SH-SY5Y (cell line): Measurements from ENCODE around the gene ARL6.

Source experiments
- GATA2 ChIP-seq: IDR thresholded peaks from 2 replicates; pipeline ENCODE4 v1.6.1; 2011; ENCODE audit warnings: mild to moderate bottlenecking, low read depth, low read length
- GATA3 ChIP-seq: IDR thresholded peaks from 2 replicates; pipeline ENCODE4 v1.6.1; 2011; ENCODE audit warnings: low read depth, mild to moderate bottlenecking, low read length, moderate library complexity

The ARL6 gene, protein sequence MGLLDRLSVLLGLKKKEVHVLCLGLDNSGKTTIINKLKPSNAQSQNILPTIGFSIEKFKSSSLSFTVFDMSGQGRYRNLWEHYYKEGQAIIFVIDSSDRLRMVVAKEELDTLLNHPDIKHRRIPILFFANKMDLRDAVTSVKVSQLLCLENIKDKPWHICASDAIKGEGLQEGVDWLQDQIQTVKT

DNA sequence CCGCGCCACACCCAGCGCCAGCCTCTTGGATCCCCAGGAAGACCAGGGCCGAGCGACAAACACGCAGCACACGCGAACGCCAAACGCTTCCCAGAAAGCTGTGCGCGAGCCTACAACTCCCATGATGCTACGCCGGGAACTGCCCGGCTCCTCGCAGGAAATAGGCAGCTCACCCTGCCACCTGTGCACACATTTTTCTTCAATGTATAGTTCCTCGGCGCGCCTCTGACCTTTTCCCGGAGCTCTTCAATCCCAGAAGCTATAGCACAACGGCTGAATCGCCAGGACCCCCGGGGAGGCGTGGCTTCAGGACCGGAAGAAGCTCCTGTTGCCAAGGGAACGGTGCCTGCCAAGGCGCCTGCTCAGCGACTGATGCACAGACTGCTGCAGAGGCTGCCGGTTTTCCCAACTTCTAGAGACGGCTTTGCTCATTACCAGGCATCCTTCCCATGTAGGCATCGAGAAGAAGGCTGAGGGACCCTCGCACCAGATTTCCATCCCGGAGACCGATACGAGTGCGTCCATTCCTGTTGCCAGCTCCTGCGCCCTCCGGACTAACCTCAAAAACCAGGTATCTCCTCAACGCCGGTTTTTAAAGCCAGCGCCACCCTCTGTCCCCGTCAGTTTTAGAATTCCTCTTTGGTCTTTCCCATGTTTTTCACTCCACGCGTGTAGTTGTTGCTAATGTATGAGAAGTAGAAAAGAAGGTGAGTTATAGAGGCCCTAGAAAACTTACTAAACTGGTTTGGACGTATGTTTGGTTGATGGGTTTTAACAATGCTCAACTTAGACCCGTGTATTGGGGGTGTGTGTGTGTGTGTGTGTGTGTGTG, at the start of gene ARL6:
Gene ARL6, plus strand, starts transcription at position 352 of the 832 bp plus-strand sequence. CDS start 3,350 bp downstream, outside the sequence.
- TF ChIP-seq GATA2 (no peak), GATA3 (no peak)

DNA sequence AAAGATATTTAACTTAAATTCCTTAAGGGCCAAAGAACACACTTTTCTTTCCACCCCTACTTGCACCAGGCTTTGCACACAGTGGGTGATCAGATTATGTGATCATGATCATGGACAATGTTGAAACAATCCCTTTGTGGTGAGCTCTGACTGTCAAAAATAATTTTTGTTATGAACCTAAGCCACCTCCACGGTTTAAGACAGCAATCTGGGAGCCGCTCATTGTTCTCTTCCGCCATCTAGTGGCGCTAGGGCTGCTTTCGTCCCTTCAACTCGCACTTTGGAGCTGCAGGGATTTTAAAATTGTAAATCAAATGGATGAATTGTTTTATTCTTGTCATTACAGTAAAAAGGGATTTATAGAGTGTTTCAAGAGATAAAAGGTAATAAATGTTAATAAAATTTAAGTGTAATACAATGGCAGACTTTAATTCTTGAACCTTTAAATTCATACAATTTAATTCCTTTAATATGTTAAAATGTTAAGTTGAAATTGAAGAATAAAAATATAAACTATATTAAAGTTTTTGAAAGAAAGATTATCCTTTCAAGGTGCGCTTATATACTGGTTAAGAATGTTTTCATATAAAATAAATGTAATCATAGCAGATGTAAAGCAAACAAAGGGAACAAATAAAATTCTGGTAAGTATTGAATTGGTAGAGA, 45.3 kb upstream of the ARL6 start:
- TF ChIP-seq GATA2 (no peak), GATA3 (no peak)

DNA sequence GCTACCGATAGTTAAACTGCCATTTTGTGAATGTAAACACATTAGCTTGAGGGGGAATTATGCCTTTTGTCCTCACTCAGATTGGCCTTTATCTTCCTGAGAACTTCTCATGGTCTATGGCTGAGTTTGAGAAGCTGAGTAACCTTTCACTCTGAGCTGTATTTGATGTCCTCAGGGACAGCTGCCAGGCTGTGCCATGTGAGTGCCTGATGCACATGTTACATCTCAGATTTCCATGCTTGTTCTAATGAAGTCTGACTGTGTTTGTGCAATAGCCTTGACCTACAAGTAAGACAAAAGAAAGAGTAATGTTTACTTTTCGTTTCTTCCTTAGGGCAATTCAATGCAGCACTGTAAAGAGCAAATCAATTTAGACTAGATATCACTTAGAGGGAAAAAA, 44.1 kb upstream of the ARL6 start:
- TF ChIP-seq GATA3: no peak
- TF ChIP-seq GATA2: no peak

DNA sequence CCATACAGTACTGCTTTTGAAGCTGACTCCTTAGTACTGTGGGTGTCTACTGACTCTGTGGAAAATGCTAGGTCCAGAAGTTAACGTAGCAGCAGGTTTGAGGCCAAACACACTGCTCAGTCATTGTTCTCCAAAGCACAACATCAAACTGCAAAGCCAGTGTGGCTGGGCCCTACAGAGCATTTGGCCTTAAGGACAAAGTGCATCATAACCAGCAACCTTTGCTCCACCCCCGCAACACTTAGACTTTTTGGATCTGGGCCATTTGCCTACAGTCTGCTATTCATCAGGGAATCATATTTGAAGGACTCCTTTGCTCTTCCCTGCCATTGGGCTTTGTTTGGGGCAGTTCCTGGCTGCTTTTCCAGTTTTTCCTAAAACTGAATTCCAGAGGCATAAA, 43.1 kb upstream of the ARL6 start:
- TF ChIP-seq GATA3: no peak
- no peak for TF ChIP-seq GATA2

DNA sequence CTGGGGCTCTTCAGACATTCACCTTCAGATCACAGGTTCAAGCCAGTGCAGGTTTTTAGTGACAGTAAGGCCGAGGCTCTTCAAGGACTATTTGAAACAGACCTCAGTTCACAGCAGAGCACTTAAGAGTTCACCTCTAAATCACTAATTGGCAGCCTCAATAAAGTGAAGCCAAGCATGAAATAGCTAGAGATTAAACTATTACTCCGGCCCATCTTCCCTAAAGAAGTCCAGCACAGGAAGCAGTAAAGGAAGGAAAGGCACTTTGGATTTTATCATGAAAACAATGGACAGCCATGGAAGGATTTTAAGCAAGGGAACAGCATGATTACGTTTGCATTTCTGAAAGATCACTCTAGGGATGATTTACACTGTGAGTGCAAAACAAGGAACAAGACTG, 27.6 kb upstream of the ARL6 start:
- TF ChIP-seq GATA3 (no peak), GATA2 (no peak)

DNA sequence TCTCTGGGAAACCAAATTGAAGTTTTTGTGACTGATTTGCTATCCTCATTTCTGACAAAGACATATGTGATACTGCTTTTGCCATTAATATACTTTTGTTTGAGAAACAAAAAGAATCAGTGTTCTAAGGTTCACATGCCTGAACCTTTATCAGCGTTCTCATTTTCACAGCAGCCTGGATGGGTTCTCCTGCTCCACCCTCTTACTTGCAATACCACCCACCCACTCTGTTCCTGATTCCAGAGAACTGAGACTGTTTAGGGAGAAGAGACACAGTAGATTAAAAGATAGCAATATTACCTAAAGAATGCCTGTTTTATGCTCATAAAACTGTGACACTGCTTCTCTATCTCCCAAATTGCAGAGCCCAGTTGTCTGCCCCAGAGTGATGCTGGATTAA, 25.8 kb upstream of the ARL6 start:
- TF ChIP-seq GATA3: no peak
- no peak for TF ChIP-seq GATA2

DNA sequence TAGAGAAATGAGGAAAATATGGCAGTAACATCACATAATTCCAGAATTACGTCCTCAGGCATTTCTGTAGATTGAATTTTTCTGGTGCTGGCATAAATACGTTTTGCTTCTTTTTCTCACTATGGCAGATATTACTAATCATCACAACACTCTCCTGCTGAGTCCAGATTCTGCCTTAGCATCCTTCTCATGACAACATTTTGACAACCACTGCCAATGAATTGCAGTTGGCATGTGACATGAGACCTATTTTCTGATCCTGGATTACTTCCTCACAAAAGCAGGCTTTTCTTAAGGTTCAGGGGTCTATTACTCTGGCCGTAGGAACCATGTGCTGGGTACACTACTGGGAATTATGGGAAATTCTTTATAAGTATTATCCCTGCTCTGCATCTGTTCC, 22.5 kb upstream of the ARL6 start:
- TF ChIP-seq GATA3: no peak
- TF ChIP-seq GATA2: no peak

DNA sequence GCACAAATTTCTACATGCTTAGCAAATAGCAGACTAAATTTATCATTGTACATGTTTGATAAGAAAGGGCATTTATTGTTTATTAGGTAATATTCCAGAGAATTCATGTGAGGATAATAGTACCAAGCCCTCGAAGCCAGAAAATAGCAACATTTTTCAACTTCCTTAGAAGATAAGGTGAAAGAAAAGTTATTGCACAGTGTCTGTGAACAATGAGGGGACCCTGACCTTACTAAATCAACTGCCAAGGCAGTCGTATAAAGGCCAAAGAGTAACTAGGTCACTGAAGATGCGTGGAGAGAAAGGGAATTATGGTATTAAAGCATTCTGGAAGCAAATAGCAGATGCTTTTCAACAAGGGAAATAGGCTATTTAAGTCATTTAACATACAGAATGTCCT, 20.3 kb upstream of the ARL6 start:
- TF ChIP-seq GATA2: no peak
- TF ChIP-seq GATA3: no peak

DNA sequence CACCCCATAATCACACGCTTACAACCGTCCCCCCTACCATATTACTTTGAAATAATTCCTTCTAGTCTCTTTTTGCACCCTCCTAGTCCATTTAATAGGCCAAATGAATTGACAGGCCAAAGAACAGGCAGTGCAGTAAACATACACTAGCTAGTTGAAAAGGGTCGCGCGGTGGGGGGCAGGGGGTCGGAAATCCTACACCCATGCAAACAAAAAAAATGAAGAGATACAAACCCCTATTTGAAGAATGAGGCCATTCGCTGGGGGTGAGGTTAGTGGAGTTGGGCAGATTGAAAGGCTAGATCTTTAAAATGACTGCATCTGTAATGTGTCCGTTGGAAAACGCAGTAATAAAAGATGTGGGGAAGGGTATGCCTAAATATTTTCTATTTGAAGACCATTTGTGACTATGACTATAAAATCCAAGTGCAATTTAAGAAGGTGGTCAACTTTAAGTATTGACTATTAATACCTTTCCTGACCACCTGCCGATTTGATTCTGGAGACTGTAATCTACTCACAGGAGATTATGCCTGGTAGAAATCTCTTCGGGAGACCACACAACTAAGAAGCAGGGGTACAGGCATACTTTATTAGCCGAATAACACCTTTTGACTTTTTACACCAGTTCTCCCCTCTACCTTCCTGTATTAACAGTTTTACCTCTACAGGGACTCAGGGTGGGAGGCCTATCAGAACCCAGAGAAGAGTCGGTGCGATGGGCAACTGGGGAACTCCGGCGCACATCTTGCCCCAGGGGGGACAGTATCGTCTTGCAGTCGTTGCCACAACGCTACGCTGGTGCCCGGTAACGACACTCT, 762 bp upstream of the ARL6 start:
- TF ChIP-seq GATA3 (no peak), GATA2 (no peak)

DNA sequence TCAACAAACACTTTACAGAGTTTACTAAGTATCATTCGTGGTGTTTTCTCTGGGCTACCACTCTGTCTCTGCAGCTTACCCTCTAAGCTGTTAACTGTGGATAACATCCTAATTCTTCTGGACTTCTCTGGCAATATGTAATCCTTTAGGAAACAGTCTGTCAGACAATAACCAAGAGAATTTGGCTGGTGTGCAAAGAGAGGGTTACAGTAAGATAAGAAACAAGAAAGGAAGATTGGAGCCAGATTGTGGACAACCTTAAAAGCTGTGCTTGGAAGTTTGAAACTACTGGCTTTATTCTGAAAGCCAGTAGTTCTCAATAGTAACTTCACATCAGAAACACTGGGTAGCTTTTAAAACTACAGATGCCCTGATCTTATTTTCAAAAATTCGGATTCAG, 778 bp downstream of the ARL6 start:
- no peak for TF ChIP-seq GATA3
- no peak for TF ChIP-seq GATA2

DNA sequence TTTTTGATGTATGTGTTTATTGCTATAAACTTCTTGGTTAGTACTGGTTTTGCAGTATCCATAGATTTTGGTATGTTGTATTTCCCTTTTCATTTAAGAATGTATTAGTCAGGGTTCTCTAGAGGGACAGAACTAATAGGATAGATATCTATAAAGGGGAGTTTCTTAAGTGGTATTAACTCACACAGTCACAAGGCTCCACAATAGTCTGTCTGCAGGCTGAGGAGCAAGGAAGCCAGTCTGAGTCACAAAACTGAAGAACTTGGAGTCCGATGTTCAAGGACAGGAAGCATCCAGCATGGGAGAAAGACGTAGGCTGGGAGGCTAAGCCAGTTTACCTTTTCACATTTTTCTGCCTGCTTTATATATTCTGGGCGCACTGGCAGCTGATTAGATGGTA, 8.4 kb downstream of the ARL6 start:
- TF ChIP-seq GATA2 (no peak), GATA3 (no peak)

DNA sequence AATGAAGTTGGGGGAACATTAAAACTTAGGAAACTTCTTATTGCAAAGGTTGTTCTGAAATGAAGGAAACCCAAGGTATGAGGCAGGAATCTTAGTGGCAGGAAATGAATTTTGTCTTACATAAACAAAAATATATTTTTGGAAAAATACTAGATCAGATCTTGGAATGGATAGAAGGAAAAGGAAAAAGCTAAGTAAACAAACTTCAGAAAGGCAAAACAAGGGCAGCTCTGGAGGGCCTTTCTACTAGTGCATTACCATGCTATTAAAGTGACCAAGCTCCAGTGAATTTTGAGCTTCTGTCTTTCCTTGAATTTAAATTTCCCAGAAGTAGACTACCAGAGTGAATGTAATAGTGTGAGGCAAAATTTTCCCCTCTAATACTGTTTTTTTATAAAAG, 13.6 kb downstream of the ARL6 start:
- TF ChIP-seq GATA2: no peak
- TF ChIP-seq GATA3: no peak

DNA sequence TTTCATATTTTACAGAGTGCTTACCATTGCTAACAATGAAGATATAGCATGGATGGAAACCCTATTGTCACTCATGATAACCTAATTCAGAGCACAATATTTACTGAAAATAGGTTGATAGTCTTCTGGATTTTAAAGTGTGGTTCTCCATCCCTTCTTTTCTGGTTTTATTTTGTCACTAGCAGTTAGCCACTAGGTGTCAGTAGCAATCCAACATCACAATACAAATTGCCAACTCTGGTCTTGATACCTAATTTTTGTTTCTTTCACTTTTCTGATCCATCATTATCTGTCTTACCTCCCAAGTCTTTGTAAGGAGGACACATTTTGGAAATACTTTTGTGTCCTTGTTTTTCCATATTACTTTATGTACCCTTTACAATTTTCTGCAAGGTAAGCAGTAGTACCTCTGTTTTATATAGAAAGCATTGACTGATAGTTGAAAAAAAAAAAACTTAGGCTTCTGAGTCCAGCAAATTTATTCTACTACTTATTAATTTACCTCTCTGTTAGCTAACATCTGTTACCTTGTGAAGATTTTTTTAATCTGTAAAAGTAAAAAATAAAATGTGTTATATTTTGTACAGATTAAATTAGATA, 29.0 kb downstream of the ARL6 start:
- no peak for TF ChIP-seq GATA2
- TF ChIP-seq GATA3: no peak

DNA sequence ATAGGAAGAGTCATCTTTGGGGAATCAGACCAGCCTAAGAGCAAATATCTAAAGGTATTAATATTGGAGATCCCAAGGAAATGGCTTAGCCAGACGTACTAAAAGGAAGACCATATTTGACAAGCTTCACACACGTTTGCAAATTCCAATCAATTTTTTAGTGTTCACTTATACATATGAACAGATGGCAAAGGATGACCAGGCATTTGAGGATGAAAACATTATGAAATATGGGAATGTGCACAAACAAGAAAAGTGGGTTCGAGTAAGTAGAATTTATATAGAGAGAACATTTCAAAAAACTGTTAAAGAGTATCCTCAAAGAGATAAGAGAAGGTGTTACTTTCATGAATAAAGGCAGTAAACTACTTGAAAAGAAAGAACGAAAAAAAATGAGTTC, 31.4 kb downstream of the ARL6 start:
- TF ChIP-seq GATA3 (no peak), GATA2 (no peak)
